Ovary (tissue), 9 donors: ENCODE data around the gene TRIM36. TPM values are rescaled to one million over a fixed set of nuclear protein-coding genes. Genes with fewer than 3 reads are reported as not detected.

Experiments
- DNase-seq, 5 donors: peaks; one replicate each; pipeline ENCODE4 v3.0.0-alpha.2; 2019 to 2020
- H3K27ac ChIP-seq, 2 donors: fragments of 200-600 bp; one replicate each; pipeline versions ENCODE4 v1.5.1 to v1.8.0; 2019 to 2022
- H3K27me3 ChIP-seq: fragments of 200-600 bp; one replicate; pipeline ENCODE4 v1.8.0; 2022
- H3K36me3 ChIP-seq: fragments of 200-600 bp; sonication (generic); one replicate; pipeline ENCODE4 v1.5.1; 2019
- H3K4me1 ChIP-seq: one replicate; pipeline ENCODE4 v1.8.1; 2013; ENCODE audit warnings: mild to moderate bottlenecking, moderate library complexity; ENCODE audit not compliant: insufficient read depth
- H3K4me3 ChIP-seq: fragments of 200-600 bp; sonication (generic); one replicate; pipeline ENCODE4 v1.5.1; 2017
- H3K9me3 ChIP-seq, 2 donors: fragments of 200-600 bp in 1 of 2; sonication (generic) in 1 of 2; one replicate each; pipeline versions ENCODE4 v1.5.1 to v1.8.1; 2013 to 2019; ENCODE audit warnings: mild to moderate bottlenecking in 1 of 2, moderate library complexity in 1 of 2
- CTCF ChIP-seq, 3 donors: fragments of 450-650 bp in 2 of 3; fragments of 200-600 bp in 1 of 3; IDR thresholded peaks; one replicate each; pipeline versions ENCODE4 v1.5.1 to v1.8.0; 2016 to 2022; ENCODE audit warnings: antibody characterized with exemption in 3 of 3, mild to moderate bottlenecking in 1 of 3
- EP300 ChIP-seq: sonication (generic); formaldehyde crosslinking; IDR thresholded peaks from one replicate; pipeline ENCODE4 v1.6.1; 2017; ENCODE audit warnings: antibody characterized with exemption
- POLR2A ChIP-seq: fragments of 450-650 bp; IDR thresholded peaks from one replicate; pipeline ENCODE4 v1.6.1; 2017; ENCODE audit warnings: antibody characterized with exemption, mild to moderate bottlenecking, moderate library complexity
- WGBS, 3 donors: extraction: QIAGEN DNeasy Blood & Tissue Kit in 1 of 3; methylation state at CpG; one replicate each; pipeline versions ENCODE4 v1.1.5 to v1.1.7; 2013 to 2017; 5-methylcytosine and 5-hydroxymethylcytosine counted together
- intact Hi-C, 4 donors: fragments of 100-400 bp; cut with DNase I; formaldehyde crosslinking; loops; one replicate each; pipeline versions ENCODE4 v1.11.0 to v1.15.1; 2022 to 2023
- polyA plus RNA-seq, 2 donors: library from polyadenylated mRNA; stranded (reverse); fragments of 200-250 nt in 1 of 2; fragments of 350-450 nt in 1 of 2; fragmentation: Illumina TruSeq in 1 of 2; extraction: RNeasy Lipid Tissue Mini Kit (QIAGEN cat#74804) in 1 of 2; gene quantifications; one replicate each; pipeline ENCODE4 v1.2.3, GENCODE V29; 2013 to 2014
- total RNA-seq, 7 donors: library from RNA; depleted of rRNA in 2 of 7; stranded (reverse); fragments of >200 nt in 2 of 7; fragmentation: NEBNext Ultra II Directional in 3 of 7; extraction: Animal tissue kit (Norgen Biotek cat#: 25700) in 3 of 7; gene quantifications; one replicate each; pipeline versions ENCODE4 v1.1.0 to v1.2.4, GENCODE V29; 2016 to 2023
- donor health status: DM: no; HTN: no; CAD: no; lungs with moderate emphysema.
- donor health status: DM: no; HTN: no; CAD: no.
- donor health status: Bipolar disorder and iron deficiency.
- donor health status: DM: yes; HTN: yes; CAD: no.
- donor health status: DM: no; HTN: no; CAD: no.
- donor health status: DM: yes; HTN: yes; CAD: no.

The TRIM36 gene
- total and polyA plus RNA-seq, 9 donors, result 1.5 to 10.3 (median 3.3) TPM

- DNase-seq, result no peak
- H3K9me3 ChIP-seq, result no peaks in the 10 kb centered on the region
- no peak for TF ChIP-seq CTCF (IDR thresholded peaks at IDR 0.05)
- TF ChIP-seq EP300, result no peak
- no peak for TF ChIP-seq POLR2A
- intact Hi-C loops, result no loop called here
- no peaks in the 10 kb centered on the region for H3K27me3 ChIP-seq
- 95 to 98% (median 98%) methylated on average over 12 of the region's 12 CpGs for WGBS, 3 donors
- H3K36me3 ChIP-seq, result no peaks in the 10 kb centered on the region
- no peak overlapping the region for H3K27ac ChIP-seq
- H3K4me1 ChIP-seq, result peaks cover 7% of the 10 kb centered on the region
- no peak overlapping the region for H3K4me3 ChIP-seq
Measured at GRCh38 chr5:115166744-115167393, 2.8 kb downstream of the TRIM36 start.

- Histone ChIP-seq H3K27ac (no peak overlapping the region), H3K9me3 (no peaks in the 10 kb centered on the region), H3K27me3 (no peaks in the 10 kb centered on the region), H3K4me1 (peaks cover 7% of the 10 kb centered on the region), H3K36me3 (no peaks in the 10 kb centered on the region), H3K4me3 (no peak overlapping the region)
- WGBS, 3 donors, result 83 to 90% (median 85%) methylated on average over 5 of the region's 5 CpGs
- intact Hi-C loops, result no loop called here
- DNase-seq, result no peak
- no peak for TF ChIP-seq CTCF (IDR thresholded peaks at IDR 0.05)
- no peak for TF ChIP-seq EP300
- no peak for TF ChIP-seq POLR2A
Measured at GRCh38 chr5:115165790-115166189, 3.9 kb downstream of the TRIM36 start.

GRCh38 chr5:115160975-115161475, 8.7 kb downstream of the TRIM36 start:
- H3K36me3 ChIP-seq, result no peaks in the 10 kb centered on the region
- H3K27ac ChIP-seq, result no peak overlapping the region
- no peaks in the 10 kb centered on the region for H3K27me3 ChIP-seq
- WGBS, 3 donors, result 77 to 90% (median 88%) methylated on average over 3 of the region's 3 CpGs
- DNase-seq, result no peak
- no peaks in the 10 kb centered on the region for H3K4me1 ChIP-seq
- no peaks in the 10 kb centered on the region for H3K9me3 ChIP-seq
- intact Hi-C loops, result no loop called here
- TF ChIP-seq EP300 (no peak), POLR2A (no peak), CTCF (IDR thresholded peaks at IDR 0.05) (no peak)
- no peak overlapping the region for H3K4me3 ChIP-seq

- TF ChIP-seq CTCF (IDR thresholded peaks at IDR 0.05) (no peak), POLR2A (no peak), EP300 (no peak)
- 86 to 95% (median 92%) methylated on average over 6 of the region's 6 CpGs for WGBS, 3 donors
- H3K36me3 ChIP-seq, result no peaks in the 10 kb centered on the region
- H3K9me3 ChIP-seq, result no peaks in the 10 kb centered on the region
- no peak for DNase-seq
- H3K4me3 ChIP-seq, result no peak overlapping the region
- H3K27me3 ChIP-seq, result no peaks in the 10 kb centered on the region
- intact Hi-C loops, result no loop called here
- no peak overlapping the region for H3K27ac ChIP-seq
- no peaks in the 10 kb centered on the region for H3K4me1 ChIP-seq
Measured at GRCh38 chr5:115151208-115151805, 18.4 kb downstream of the TRIM36 start.
